GM18867 (cell line): ENCODE results near the gene PINK1.

Experiments
- ATAC-seq: cut with Tn5 transposase; IDR thresholded peaks from one replicate; pipeline ENCODE4 v1.9.1; 2021; ENCODE audit warnings: mild to moderate bottlenecking, moderate library complexity; ENCODE audit not compliant: unreplicated experiment

The PINK1 gene

DNA sequence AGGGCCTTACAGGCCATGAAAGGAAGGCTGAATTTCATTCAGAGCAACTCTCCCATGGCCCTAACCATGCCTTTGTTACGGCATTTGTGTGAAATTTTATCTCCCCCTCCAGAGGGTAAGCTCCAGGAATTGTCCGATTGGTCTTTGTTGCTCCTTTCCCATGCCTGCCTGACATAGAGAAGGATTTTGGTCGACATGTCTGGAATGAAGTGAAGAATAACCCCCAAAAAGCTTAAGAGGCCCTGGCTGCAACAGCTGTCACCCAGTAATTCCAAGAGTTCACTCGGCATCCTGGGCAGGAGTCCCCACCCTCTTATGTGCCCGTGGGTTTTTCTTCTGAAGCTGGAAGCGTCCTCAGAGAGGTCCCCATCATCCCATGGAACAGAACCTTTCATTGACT is 23.7 kb upstream of the PINK1 start:
- no peak for ATAC-seq

DNA sequence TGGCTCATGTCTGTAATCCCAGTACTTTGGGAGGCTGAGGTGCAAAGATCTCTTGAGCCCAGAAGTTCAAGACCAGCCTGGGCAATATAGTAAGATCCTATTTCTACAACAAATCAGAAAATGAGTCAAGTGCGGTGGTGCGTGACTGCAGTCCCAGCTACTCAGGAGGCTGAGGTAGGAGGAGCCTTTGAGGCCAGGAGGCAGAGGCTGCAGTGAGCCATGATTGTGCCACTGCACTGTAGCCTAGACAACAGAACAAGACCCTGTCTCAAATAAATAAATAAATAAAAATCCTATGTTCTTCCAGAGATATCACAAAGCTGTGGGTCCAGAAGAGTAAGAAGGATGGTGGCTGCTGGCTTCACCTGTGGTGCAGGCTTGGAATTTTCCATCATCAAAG is 22.3 kb upstream of the PINK1 start:
- no peak for ATAC-seq

DNA sequence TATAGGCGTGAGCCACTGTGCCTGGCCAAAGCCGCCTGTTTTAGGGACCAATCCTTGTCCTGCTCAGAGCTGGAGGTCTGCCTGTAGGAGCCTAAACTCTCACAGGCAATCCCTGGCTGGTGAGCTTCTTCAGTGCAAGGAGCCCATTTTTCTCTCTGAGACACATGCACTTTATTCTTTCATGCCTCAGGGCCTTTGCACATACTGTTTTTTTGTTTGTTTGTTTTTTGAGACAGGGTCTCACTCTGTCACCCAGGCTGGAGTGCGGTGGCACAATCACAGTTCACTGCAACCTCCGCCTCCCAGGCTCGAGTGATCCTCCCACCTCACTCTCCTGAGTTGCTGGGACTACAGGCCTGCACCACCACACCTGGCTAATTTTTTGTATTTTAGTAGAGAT is 21.6 kb upstream of the PINK1 start:
- no peak for ATAC-seq

DNA sequence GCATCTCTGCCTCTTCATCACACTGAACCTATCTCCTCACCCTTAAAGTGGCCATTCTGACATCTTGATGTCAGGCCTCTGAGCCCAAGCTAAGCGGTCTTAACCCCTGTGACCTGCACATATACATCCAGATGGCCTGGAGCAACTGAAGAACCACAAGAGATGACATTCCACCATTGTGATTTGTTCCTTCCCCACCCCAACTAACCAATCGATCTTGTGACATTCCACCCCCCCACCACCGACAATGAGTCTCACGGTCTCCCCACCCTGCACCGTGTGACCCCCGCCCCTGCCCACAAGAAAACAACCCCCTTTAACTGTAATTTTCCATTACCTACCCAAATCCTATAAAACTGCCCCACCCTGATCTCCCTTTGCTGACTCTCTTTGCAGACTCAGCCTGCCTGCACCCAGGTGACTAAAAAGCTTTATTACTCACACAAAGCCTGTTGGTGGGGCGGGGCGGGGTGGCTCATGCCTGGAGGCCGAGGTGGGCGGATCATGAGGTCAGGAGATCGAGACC is 21.0 kb upstream of the PINK1 start:
- ATAC-seq, result no peak

DNA sequence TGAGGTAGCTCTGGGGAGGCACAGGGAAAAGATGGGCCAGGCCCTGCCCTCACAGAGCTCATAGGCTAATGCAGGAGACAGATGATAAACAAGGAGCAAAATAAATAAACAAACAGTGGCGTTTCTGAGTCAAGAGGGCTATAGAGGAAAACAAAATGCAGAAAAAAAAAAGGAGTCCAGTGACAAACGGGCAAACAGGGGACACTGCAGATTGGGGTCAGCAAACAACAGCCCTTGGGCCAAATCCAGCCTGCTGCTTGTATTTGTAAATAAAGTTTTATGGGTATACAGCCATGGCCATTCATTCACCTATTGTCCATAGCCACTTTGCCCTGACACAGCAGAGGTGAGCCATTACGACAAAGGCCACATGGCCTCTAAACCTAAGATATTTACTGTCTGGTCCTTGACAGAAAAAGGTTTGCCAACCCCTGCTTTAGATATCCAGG is 19.1 kb upstream of the PINK1 start:
- ATAC-seq, result no peak

DNA sequence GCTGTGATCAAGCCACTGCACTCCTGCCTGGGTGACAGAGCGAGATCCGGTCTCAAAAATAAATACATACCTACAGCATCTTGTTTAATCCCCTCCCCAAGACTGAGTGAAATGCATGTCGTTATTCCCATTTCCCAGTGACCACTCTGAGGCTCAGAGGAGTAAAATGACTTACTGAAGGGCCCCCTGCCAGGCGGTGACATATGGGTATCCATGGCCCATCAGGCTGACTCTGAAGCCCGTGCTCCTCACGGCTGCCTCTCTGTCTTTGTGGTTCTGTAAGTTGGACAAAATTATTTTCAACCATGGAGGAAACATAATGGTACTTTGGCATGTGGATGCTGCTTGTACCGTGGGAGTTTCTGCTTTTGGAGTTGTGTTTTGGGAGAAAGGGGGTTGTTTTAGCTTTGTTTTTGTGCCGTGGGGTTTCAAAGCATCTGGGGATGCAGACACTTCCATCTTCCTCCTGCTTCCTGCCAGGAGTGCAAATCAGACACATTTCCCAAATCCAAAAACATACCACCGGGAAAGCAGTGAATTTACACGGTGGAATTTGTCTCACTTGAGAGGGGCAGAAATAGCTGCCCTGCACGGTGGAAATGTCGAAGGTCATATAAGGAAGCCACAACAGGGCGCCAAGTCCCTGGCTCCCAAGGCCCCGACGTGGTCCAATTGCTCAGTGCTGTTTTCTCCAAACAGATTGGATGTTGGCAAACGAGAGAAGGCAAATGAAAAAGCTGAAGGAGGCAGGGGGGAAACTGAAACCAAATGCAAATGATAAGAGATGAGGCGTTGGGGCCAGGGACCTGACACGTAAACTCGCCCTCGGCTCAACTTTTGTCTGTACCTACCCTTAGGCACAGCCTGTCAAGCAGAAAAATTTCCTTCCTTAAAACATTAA is 17.1 kb upstream of the PINK1 start:
- ATAC-seq, result no peak

DNA sequence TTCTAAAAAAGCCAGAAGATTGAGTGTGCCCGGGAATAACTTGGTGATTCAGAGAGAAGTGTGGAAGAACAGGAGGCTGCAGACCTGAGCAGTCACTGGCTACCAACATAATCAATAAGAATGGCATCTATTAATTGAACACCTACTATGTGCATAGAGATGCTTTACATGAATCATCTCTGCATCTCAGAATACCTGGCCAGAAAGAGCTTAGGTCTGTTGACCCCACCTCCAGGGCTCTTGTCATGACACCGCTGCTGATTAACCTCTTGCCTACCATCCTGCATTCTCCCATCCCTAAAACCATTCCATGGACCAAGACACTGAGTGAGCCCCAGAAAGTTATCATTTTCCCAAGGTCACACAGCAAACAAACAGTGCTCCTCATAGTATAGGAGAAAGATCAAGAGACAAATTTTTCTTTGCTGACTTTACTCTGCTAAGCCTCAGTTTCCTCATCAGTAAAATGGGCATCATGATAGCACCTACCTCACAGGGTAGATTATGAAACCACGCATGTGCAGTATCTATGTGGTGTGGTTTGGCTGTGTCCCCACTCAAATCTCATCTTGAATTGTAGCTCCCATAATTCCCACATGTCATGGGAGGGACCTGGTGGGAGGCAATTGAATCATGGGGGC is 16.3 kb upstream of the PINK1 start:
- no peak for ATAC-seq

DNA sequence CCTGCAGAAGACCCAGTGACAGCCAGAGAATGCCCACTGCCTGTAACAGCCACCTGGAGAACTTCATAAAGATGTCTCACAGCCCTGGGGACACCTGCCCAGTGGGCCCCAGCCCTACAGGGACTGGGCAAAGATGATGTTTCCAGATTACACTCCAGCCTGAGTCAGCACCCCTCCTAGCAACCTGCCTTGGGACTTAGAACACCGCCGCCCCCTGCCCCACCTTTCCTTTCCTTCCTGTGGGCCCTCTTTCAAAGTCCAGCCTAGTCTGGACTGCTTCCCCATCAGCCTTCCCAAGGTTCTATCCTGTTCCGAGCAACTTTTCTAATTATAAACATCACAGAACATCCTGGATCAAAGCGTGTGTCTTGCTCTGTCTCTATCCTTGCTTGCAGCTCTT is 14.7 kb upstream of the PINK1 start:
- ATAC-seq, result no peak

DNA sequence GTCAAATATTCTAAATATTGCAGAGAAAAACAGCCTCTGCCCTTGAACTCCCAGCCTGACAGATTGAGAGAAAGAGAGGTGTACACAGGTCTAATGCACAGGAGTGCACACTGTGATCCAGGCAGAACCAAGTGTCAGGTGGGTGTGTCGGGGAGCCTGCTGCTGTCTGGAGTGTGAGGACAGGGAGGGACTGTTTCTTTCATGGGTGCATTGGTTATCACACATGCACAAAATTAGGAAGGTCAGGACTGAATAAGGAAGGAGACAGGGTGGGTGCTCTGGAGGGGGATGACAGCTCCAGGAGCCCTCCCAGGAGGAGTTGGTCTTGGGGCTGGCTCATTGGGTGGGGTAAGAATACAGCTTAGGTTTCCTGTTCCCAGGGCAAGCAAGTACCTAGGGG is 13.3 kb upstream of the PINK1 start:
- no peak for ATAC-seq

DNA sequence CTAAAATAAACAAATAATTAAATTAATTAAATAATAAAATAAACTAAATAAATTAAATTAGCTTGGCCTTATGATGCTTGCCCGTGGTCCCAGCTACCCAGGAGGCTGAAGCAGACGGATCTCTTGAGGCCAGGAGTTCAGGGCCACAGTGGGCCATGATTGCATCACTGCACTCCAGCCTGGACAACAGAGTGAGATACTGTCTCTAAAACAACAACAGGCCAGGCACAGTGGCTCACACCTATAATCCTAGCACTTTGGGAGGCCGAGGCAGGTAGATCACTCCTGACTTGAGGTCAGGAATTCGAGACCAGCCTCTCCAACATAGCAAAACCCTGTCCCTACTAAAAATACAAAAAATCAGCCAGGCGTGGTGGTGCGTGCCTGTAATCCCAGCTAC is 12.2 kb upstream of the PINK1 start:
- no peak for ATAC-seq

DNA sequence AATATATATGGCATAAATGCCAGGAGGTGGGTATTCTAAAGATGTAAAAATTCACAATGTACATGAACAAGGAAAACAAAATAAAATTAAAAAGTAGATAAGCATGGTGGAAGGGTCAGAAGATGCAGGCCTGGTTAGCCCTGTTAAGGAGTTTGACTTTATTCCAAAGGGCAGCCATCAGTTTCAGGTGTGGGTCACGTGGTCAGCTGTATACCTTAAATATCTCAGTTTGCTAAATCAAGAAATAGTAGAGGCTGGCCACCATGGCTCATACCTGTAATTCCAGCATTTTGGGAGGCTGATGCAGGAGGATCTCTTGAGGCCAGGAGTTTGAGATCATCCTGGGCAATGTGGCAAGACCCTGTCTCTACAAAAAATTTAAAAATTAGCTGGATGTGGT is 8.5 kb upstream of the PINK1 start:
- no peak for ATAC-seq

DNA sequence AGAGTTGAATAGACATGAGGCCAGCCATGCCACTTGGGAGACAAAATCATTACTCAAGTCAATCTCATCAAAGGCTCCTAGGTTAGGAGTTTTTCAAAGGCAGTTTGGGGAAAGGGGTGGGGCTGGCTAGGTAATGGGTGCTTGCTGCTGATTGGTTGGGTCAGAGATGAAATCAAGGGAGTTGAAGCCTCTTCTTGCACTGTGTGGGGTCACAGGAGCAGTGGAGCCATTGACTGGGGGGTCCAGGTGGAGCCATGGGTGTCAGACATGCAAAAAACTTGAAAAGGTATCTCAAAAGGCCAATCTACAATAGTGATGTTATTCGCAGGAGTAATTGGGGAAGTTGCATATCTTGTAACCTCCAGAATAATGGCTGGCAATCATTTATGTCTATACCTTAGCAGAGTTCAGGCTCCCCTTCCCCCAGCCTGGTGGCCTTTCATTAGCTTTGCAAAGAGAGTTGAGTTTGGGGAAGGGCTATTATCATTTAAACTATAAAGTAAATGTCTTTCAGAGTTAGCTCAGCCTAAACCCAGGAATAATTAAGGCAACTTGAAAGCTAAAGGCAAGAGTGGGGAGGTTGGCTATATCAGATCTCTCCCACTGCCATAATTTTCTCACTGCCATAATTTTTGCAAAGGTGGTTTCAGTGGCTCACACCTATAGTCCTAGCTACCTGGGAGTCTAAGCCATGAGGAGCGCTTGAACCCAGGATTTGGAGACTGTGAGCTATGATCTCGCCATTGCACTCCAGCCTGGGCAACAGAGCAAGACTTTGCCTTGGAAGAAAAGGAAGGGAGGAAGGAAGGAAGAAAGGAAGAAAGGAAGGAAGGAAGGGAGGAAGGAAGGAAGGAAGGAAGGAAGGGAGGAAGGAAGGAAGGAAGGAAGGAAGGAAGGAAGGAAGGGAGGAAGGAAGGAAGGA is 7.8 kb upstream of the PINK1 start:
- ATAC-seq, result no peak

DNA sequence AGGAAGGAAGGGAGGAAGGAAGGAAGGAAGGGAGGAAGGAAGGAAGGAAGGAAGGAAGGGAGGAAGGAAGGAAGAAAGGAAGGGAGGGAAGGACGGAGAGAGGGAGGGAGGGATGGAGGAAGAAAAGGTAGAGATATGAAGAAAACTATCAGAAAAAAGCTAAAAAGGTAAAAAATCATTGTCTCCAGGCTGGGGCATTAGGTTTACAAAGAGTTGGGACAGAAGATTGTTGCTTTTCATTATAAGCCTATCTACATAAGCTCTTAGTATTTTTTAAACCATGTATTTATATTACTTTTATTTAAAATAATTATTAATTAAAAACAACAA is 7.2 kb upstream of the PINK1 start:
- no peak for ATAC-seq

DNA sequence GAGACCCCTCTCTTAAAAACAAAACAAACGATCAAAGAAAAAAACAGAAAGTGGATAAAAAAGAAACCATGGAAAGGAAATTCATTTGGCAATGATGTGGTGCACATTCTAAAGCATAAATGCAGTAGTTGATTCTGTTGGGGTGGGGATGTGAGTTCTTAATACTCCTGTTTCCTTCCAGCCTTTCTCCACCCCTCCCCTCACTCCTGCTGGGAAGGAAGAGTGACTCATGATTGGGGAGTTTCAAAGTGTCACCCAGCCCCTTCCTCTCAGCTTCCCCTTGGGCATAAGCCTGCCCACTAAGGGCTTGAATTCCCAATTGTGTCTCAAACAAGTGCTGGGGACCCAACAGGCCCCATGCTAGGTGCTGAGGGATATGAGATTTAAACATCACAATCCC is 6.7 kb upstream of the PINK1 start:
- no peak for ATAC-seq

DNA sequence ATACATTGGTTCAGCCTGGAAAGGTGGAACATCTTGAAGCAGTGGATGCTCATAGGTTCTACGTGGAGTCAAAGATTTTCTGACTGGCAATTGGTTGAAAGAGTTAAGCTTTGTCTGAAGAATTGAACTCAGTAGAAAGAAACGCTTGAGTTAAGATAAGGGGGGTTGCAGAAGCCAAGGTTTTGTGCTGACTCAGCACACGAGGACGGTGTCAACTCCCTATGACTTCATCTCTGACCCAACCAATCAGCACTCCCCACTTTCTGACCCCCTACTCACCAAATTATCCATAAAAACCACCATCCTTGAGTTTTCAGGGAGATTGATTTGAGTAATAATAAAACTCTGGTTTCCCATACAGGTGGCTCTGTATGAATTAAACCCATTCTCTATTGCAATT is 2.5 kb upstream of the PINK1 start:
- ATAC-seq, result no peak

DNA sequence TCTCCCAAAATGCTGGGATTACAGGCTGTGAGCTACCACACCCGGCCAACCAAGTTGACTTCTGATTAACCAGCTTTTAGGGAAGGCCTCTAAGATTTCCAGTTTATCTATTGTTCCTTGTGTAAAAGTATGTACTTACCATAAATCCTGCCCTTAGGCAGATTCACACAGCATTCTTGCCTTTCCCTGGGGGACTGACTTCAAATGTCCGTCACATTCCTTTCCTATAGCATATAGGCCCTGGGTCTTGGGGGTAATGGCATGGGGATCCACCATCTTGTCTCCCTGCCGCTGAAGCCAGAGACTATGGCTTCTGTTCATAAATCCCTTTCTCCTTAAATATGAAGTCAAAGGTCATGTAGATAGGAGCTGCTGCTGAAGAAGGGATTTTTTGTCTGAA is 872 bp upstream of the PINK1 start:
- no peak for ATAC-seq

DNA sequence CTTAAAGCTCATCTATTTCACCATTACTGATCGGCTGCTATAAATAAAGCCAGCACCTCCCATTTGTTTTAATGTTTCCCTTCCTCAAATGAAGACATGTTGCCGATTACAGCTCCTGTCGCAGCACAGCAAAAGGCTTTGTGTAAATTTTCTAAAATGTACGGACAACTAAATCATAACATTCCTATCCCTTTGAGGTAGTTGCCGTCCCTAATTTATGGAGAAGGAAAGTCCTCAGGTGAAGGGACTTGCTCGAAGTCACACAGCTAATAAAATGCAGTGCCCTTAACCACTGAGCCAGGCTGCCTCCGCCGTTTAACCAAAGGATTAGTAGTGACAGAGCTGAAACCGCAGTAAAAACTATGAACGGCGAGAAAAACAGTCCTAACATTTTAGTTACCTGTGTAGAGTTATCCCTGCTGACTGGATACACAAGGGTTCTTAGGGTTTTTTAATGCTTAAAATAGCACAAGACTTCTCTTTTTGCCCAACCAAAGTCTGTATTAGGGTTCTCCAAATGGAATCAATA is 871 bp downstream of the PINK1 start:
- no peak for ATAC-seq

DNA sequence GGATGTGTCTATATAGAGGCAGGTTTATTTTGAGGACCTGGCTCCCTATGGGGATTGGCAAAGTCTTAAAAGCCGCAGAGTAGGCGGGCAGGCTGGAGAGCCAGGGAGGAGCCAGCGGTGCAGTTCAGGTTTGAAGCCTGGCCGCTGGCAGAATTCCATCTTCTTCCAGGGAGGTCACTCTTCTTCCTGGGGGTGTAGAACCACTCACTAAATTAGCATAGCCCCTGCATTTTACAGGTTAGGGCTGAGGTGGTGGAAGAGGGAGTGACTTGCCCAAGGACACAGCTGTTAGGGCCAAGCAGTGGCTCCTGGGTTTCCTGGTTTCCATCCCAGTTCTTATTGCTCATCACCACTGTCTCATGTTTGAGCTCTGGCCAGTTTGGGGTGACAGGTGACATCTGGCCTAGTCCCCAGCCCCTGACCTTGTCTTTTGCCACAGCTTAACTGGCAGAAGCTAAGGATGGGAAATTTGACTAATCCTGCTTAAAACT is 1.4 kb downstream of the PINK1 start:
- no peak for ATAC-seq

DNA sequence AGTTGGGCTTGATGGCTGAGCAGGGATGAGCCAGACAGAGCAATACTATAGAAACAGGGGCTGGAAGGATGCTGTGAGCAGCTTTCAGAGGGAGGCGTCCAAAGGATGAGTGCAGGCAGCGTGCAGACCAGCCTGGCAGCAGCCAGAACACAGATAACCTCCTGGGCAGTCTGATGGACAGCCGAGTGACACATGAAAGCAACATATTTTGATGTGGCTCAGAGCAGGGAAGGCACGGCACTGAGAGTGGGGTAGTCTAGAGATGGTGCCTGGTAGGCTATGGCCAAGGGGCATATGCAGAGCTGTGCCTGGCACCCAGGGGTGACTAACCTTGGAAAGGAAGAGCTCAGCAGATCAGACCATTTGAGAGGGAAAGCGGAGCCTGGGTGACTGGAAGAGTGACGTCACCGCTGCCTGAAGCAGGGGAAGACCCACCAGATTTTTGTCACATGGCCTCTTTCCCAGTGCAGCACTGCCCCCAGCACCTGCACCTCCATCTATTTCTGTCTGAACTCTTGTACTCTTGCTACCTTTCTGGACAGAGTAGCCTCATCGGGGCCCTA is 3.6 kb downstream of the PINK1 start:
- ATAC-seq, result no peak

DNA sequence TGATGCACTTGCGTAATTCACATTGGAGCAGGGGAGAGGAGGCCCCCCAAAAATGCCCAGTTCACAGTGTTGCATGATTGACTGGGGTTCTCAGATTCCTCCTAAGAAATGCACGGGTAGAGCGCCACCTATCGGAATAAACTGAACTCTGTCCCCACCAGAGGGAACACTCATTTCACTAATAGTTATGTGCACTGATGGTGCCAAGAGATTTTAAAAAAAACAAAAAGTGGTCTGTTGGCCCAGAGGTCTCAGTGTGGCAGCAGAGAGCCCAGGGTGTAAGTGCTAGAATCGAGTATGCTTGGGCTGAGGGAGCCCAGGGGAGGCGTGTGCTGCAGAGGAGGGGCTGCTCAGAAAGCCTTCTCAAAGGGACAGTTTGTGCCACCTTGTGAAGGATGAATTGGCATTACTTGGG is 6.9 kb downstream of the PINK1 start:
- no peak for ATAC-seq

DNA sequence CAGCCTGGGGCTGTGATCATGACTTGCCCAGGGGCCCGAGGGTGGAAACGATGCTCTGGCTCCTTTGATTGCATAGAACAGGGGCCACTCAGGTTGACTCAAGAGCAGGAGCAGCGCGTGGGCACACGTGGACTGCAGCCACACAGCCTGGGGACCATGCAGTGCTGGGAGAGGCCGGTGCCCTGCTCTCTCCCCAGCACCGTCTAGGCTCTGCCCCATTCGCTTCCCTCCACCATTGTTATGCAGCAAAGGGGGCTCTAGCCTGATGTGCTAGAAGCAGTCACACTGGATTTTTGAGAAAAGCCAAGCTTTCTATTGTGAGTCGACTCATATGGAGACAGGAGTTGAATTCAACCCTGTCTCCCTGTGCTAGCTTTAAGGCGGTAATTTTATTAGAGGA is 8.7 kb downstream of the PINK1 start:
- ATAC-seq, result no peak
